ENCODE data around the gene PALMD.

DNA sequence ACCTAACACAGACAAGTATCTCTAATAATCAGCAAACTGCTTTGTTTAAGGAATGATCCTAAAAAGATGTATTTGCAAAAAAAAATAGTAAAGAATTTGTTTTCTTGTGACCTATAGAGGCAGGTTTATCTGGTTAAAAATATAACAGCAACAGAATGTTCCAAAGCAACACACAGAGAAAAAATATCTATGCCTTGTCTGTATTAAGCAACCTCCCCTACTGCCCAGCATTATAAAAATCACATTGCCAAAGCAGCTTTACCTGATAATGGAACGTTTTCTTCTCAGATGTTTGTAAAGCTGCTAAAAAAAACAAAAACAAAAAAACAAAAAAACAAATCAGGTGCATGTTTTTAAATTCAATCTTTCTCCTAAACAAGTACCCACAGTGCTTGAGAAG is 24.7 kb downstream of the PALMD start:
- TF ChIP-seq, protein P1, sequence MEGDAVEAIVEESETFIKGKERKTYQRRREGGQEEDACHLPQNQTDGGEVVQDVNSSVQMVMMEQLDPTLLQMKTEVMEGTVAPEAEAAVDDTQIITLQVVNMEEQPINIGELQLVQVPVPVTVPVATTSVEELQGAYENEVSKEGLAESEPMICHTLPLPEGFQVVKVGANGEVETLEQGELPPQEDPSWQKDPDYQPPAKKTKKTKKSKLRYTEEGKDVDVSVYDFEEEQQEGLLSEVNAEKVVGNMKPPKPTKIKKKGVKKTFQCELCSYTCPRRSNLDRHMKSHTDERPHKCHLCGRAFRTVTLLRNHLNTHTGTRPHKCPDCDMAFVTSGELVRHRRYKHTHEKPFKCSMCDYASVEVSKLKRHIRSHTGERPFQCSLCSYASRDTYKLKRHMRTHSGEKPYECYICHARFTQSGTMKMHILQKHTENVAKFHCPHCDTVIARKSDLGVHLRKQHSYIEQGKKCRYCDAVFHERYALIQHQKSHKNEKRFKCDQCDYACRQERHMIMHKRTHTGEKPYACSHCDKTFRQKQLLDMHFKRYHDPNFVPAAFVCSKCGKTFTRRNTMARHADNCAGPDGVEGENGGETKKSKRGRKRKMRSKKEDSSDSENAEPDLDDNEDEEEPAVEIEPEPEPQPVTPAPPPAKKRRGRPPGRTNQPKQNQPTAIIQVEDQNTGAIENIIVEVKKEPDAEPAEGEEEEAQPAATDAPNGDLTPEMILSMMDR (IDR thresholded peaks at IDR 0.05), result no peak
- no peak for TF ChIP-seq POLR2A (IDR thresholded peaks at IDR 0.05)
